Sigmoid colon (tissue), 7 donors: ENCODE data around the gene GALNT7. TPM values are rescaled to one million over a fixed set of nuclear protein-coding genes. Genes with fewer than 3 reads are reported as not detected.

Experiments
- DNase-seq: peaks from one replicate; pipeline ENCODE4 v3.0.0-alpha.2; 2019
- H3K27ac ChIP-seq, 4 donors: fragments of 200-600 bp; sonication (generic); one replicate each; pipeline ENCODE4 v1.5.1; 2016 to 2019; ENCODE audit warnings: mild to moderate bottlenecking in 1 of 4
- H3K27me3 ChIP-seq, 3 donors: fragments of 200-600 bp; sonication (generic); one replicate each; pipeline ENCODE4 v1.5.1; 2019; ENCODE audit warnings: mild to moderate bottlenecking in 1 of 3
- H3K36me3 ChIP-seq, 4 donors: fragments of 200-600 bp; sonication (generic); one replicate each; pipeline ENCODE4 v1.5.1; 2016 to 2019
- H3K4me1 ChIP-seq, 4 donors: fragments of 200-600 bp; sonication (generic); one replicate each; pipeline ENCODE4 v1.5.1; 2017 to 2019
- H3K4me3 ChIP-seq, 4 donors: fragments of 200-600 bp; sonication (generic); one replicate each; pipeline ENCODE4 v1.5.1; 2017 to 2019; ENCODE audit warnings: mild to moderate bottlenecking in 2 of 4, moderate library complexity in 1 of 4
- H3K9me3 ChIP-seq, 4 donors: fragments of 200-600 bp in 3 of 4; sonication (generic) in 3 of 4; one replicate each; pipeline versions ENCODE4 v1.5.1 to v1.6.1; 2013 to 2019
- CTCF ChIP-seq, 4 experiments: fragments of 450-650 bp in 3 of 4; fragments of 200-600 bp in 1 of 4; IDR thresholded peaks; one replicate each; pipeline ENCODE4 v1.5.1; 2016 to 2019; ENCODE audit warnings: antibody characterized with exemption in 4 of 4, mild to moderate bottlenecking in 3 of 4, moderate library complexity in 2 of 4
- EP300 ChIP-seq, 4 donors: sonication (generic); formaldehyde crosslinking; IDR thresholded peaks; one replicate each; pipeline ENCODE4 v1.6.1; 2017; ENCODE audit warnings: antibody characterized with exemption in 4 of 4
- POLR2A ChIP-seq, 2 donors: fragments of 450-650 bp; IDR thresholded peaks; one replicate each; pipeline ENCODE4 v1.6.1; 2016; ENCODE audit warnings: antibody characterized with exemption in 2 of 2, mild to moderate bottlenecking in 2 of 2, moderate library complexity in 2 of 2
- POLR2AphosphoS5 ChIP-seq, 4 donors: sonication (generic); formaldehyde crosslinking; IDR thresholded peaks; one replicate each; pipeline ENCODE4 v1.6.1; 2017; ENCODE audit warnings: antibody characterized with exemption in 4 of 4
- WGBS, 2 donors: extraction: QIAGEN DNeasy Blood & Tissue Kit; methylation state at CpG; one replicate each; pipeline ENCODE4 v1.1.7; 2013; 5-methylcytosine and 5-hydroxymethylcytosine counted together
- intact Hi-C: fragments of 100-400 bp; cut with DNase I; formaldehyde crosslinking; loops from one replicate; pipeline ENCODE4 v1.15.1; 2023
- polyA plus RNA-seq, 3 donors: library from polyadenylated mRNA; stranded (reverse); fragments of 200-250 nt; gene quantifications; one replicate each; pipeline ENCODE4 v1.2.3, GENCODE V29; 2013
- total RNA-seq, 4 donors: library from RNA; depleted of rRNA; stranded (reverse); fragments of >200 nt; gene quantifications; one replicate each; pipeline ENCODE4 v1.1.0, GENCODE V29; 2016
- donor health status: healthy with polysubstance abuse.
- donor health status: Bipolar disorder and iron deficiency.
- donor health status: healthy.

GALNT7 gene
- total and polyA plus RNA-seq, 7 donors = 13.2 to 22.7 (median 16.8) TPM

GRCh38 chr4:173233857-173234256, 65.2 kb downstream of the GALNT7 start:
- H3K9me3 ChIP-seq = no peaks in the 10 kb centered on the region
- H3K27me3 ChIP-seq = no peaks in the 10 kb centered on the region
- H3K36me3 ChIP-seq = no peaks in the 10 kb centered on the region
- TF ChIP-seq POLR2AphosphoS5 (IDR thresholded peaks at IDR 0.05) (no peak), POLR2A (IDR thresholded peaks at IDR 0.05) (no peak), EP300 (IDR thresholded peaks at IDR 0.05) (no peak), CTCF (IDR thresholded peaks at IDR 0.05) (no peak)
- DNase-seq = no peak
- H3K4me3 ChIP-seq = no peak overlapping the region
- 96 to 97% methylated on average over 5 of the region's 5 CpGs for WGBS, 2 donors
- H3K27ac ChIP-seq = no peak overlapping the region
- intact Hi-C loops = loop anchor here (5.0 kb wide), 1 partner anchor 62 kb away; no protein-coding TSS in a partner anchor
- H3K4me1 ChIP-seq = peaks cover 0 to 43% (median 29%) of the 10 kb centered on the region in 4 donors

GRCh38 chr4:173235050-173235449, 66.4 kb downstream of the GALNT7 start:
- intact Hi-C loops = no loop called here
- Histone ChIP-seq H3K9me3 (no peaks in the 10 kb centered on the region), H3K4me1 (peaks cover 0 to 43% (median 29%) of the 10 kb centered on the region in 4 donors), H3K27ac (no peak overlapping the region), H3K4me3 (no peak overlapping the region), H3K27me3 (no peaks in the 10 kb centered on the region), H3K36me3 (no peaks in the 10 kb centered on the region)
- DNase-seq = peak; percentile 63
- TF ChIP-seq EP300 (IDR thresholded peaks at IDR 0.05) = no peak
- TF ChIP-seq POLR2A (IDR thresholded peaks at IDR 0.05) = no peak
- peak in 3 of 4 donors; percentile 27 to 65 (median 64) for TF ChIP-seq POLR2AphosphoS5 (IDR thresholded peaks at IDR 0.05)
- TF ChIP-seq CTCF (IDR thresholded peaks at IDR 0.05) = no peak
- WGBS, 2 donors = 93 to 95% methylated on average over 3 of the region's 3 CpGs

- Histone ChIP-seq H3K4me1 (peaks cover 0 to 43% (median 29%) of the 10 kb centered on the region in 4 donors), H3K27ac (no peak overlapping the region), H3K36me3 (no peaks in the 10 kb centered on the region), H3K9me3 (no peaks in the 10 kb centered on the region), H3K27me3 (no peaks in the 10 kb centered on the region), H3K4me3 (no peak overlapping the region)
- TF ChIP-seq CTCF (IDR thresholded peaks at IDR 0.05) = no peak
- no peak for TF ChIP-seq POLR2A (IDR thresholded peaks at IDR 0.05)
- WGBS, 2 donors = 66 to 75% methylated on average over 3 of the region's 3 CpGs
- no peak for DNase-seq
- intact Hi-C loops = no loop called here
Observed at GRCh38 chr4:173236301-173236700, 67.7 kb downstream of the GALNT7 start.

GRCh38 chr4:173237152-173237551, 68.5 kb downstream of the GALNT7 start:
- no peaks in the 10 kb centered on the region for H3K36me3 ChIP-seq
- H3K27me3 ChIP-seq = no peaks in the 10 kb centered on the region
- no peak for DNase-seq
- H3K9me3 ChIP-seq = no peaks in the 10 kb centered on the region
- no peak overlapping the region for H3K4me3 ChIP-seq
- H3K27ac ChIP-seq = peak overlapping the region in 2 of 4 donors; percentile 7 to 11
- 13 to 42% methylated on average over 2 of the region's 2 CpGs for WGBS, 2 donors
- TF ChIP-seq POLR2AphosphoS5 (IDR thresholded peaks at IDR 0.05) = no peak
- no peak for TF ChIP-seq EP300 (IDR thresholded peaks at IDR 0.05)
- no peak for TF ChIP-seq POLR2A (IDR thresholded peaks at IDR 0.05)
- TF ChIP-seq CTCF (IDR thresholded peaks at IDR 0.05) = no peak
- peaks cover 0 to 38% (median 29%) of the 10 kb centered on the region in 4 donors for H3K4me1 ChIP-seq
- intact Hi-C loops = no loop called here

- Histone ChIP-seq H3K4me3 (no peak overlapping the region), H3K4me1 (peaks cover 0 to 37% (median 29%) of the 10 kb centered on the region in 4 donors), H3K27me3 (no peaks in the 10 kb centered on the region), H3K27ac (no peak overlapping the region), H3K36me3 (no peaks in the 10 kb centered on the region), H3K9me3 (no peaks in the 10 kb centered on the region)
- intact Hi-C loops = no loop called here
- WGBS, 2 donors = 84 to 89% methylated on average over 2 of the region's 2 CpGs
- no peak for DNase-seq
- TF ChIP-seq EP300 (IDR thresholded peaks at IDR 0.05) = no peak
- no peak for TF ChIP-seq POLR2A (IDR thresholded peaks at IDR 0.05)
- TF ChIP-seq CTCF (IDR thresholded peaks at IDR 0.05) = no peak
- no peak for TF ChIP-seq POLR2AphosphoS5 (IDR thresholded peaks at IDR 0.05)
Observed at GRCh38 chr4:173237762-173238161, 69.2 kb downstream of the GALNT7 start.
